Activated gamma-delta T cell treated with anti-CD3 and anti-CD28 coated beads, Interleukin-2, amount 50 U/mL, for 16 hours (primary cell): ENCODE measurements around the gene HDDC2.

Source experiments
- DNase-seq: peaks from one replicate; pipeline ENCODE4 v3.0.0-alpha.2; 2020; ENCODE audit warnings: low read depth

HDDC2 gene

GRCh38 chr6:125233202-125233601 is 68.6 kb downstream of the HDDC2 start:
- no peak for DNase-seq

GRCh38 chr6:125232466-125232865 is 69.3 kb downstream of the HDDC2 start:
- DNase-seq = no peak

- no peak for DNase-seq
These were observed 70.0 kb downstream of the HDDC2 start for GRCh38 chr6:125231574-125232343.

- DNase-seq = no peak
These were observed 70.6 kb downstream of the HDDC2 start for GRCh38 chr6:125231133-125231532.

GRCh38 chr6:125230674-125231073 is 71.1 kb downstream of the HDDC2 start:
- DNase-seq = no peak

GRCh38 chr6:125228981-125229479 is 72.7 kb downstream of the HDDC2 start:
- DNase-seq = no peak

- DNase-seq = no peak
These were observed 74.5 kb downstream of the HDDC2 start for GRCh38 chr6:125227244-125227643.
